ENCODE data around the gene RANBP17. TPM values are rescaled to one million over a fixed set of nuclear protein-coding genes. Genes with fewer than 3 reads are reported as not detected.
A peak's percentile ranks its signal among the peaks of the same experiment; 100 is the strongest.

Gene RANBP17
- total RNA-seq, 1 donor from 2014 or later = 12.3 TPM

DNA sequence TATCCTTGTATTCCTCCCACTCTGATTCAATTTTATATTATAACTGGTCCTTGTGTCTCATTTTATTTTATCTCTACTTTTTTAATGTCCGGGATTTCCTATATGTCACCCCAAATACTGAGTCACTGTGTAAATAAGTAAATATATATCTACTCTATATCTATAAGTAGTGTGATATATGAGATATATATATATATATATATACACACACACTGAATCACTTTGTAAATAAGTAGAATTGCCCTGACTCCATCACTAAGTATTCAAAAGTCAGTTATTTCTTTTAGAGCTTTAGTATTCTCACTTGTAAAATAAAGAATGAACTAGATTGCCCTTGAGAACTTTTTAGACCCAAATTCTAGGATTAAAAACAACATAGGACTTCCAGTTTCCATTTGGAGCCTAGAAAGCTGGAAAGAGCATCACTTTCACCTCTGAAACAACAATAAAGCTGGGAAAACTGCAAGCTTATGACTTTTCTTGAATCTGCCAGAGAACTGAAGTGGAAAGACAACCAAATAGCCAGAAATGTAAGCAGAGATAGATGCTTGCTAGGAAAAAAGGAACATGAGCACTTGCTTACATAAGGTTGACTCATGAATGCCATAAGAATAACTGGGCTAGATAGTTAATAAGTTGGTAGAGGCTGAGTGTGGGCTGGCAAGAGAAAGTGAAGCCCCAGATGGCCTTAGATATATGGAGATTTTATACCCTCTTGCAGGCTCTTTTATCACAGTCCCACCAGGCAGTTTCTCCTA is 276.1 kb downstream of the RANBP17 start:
- TF ChIP-seq, protein P1, sequence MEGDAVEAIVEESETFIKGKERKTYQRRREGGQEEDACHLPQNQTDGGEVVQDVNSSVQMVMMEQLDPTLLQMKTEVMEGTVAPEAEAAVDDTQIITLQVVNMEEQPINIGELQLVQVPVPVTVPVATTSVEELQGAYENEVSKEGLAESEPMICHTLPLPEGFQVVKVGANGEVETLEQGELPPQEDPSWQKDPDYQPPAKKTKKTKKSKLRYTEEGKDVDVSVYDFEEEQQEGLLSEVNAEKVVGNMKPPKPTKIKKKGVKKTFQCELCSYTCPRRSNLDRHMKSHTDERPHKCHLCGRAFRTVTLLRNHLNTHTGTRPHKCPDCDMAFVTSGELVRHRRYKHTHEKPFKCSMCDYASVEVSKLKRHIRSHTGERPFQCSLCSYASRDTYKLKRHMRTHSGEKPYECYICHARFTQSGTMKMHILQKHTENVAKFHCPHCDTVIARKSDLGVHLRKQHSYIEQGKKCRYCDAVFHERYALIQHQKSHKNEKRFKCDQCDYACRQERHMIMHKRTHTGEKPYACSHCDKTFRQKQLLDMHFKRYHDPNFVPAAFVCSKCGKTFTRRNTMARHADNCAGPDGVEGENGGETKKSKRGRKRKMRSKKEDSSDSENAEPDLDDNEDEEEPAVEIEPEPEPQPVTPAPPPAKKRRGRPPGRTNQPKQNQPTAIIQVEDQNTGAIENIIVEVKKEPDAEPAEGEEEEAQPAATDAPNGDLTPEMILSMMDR (IDR thresholded peaks at IDR 0.05) = no peak
- H3K27ac ChIP-seq = no peak overlapping the region
- H3K36me3 ChIP-seq = no peaks in the 10 kb centered on the region
- intact Hi-C loops (cut with DNase I) = no loop called here
- DNase-seq (no peak), ATAC-seq (no peak)
- no peak overlapping the region for H3K4me3 ChIP-seq
- H3K4me1 ChIP-seq = no peaks in the 10 kb centered on the region
- no peaks in the 10 kb centered on the region for H3K27me3 ChIP-seq (ENCODE audit: low read depth)
- no peaks in the 10 kb centered on the region for H3K9me3 ChIP-seq

DNA sequence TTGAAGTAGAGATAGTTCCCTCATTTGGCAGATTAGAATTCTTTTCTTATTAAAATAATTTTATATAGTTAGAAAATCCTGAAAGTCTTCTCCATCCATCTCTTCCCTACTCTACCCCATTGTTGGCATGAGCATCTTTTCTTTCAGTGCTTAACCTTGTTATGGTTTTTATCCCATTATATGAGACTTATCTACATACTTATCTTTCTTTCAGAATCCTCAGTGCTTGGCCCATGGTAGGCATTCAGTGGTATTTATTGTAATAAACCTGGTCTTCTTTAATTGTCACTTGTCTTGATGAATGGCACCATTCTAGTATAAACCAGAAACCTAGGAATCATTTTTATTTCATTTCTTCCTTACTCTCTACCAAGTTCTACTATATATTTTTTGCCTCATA is 277.4 kb downstream of the RANBP17 start:
- no peaks in the 10 kb centered on the region for H3K9me3 ChIP-seq
- ATAC-seq = no peak
- H3K36me3 ChIP-seq = no peaks in the 10 kb centered on the region
- TF ChIP-seq, protein P1 (IDR thresholded peaks at IDR 0.05) = no peak
- H3K27ac ChIP-seq = no peak overlapping the region
- no peaks in the 10 kb centered on the region for H3K27me3 ChIP-seq (ENCODE audit: low read depth)
- H3K4me1 ChIP-seq = no peaks in the 10 kb centered on the region
- intact Hi-C loops (cut with DNase I) = no loop called here
- H3K4me3 ChIP-seq = no peak overlapping the region
- no peak for DNase-seq

- H3K27me3 ChIP-seq (ENCODE audit: low read depth) = no peaks in the 10 kb centered on the region
- intact Hi-C loops (cut with DNase I) = no loop called here
Observed at GRCh38 chr5:171142617-171143016, 280.8 kb downstream of the RANBP17 start.

DNA sequence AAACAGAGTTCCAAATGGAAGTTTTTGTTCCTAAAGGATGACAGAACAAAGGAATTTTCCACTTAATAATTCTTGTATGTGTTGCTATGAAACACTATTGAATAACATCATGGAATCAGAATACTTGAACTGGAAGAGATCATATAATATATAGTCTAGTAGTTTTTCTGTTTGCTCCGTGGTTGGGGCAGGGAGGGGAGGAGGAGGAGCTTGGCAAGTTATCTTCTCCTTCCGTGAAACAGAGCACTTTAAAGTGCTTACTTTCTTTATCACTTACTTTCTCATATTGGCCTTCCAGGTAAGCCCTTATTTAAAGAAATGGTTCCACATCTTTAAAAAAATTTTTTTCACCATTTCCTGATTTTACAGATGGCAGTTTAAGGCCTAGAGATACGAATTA is 281.4 kb downstream of the RANBP17 start:
- no peak overlapping the region for H3K27ac ChIP-seq
- ATAC-seq (peak in 1 of 2 donors; percentile 71), DNase-seq (no peak)
- intact Hi-C loops (cut with DNase I) = no loop called here
- no peaks in the 10 kb centered on the region for H3K4me1 ChIP-seq
- H3K36me3 ChIP-seq = no peaks in the 10 kb centered on the region
- TF ChIP-seq, protein P1 (IDR thresholded peaks at IDR 0.05) = no peak
- H3K4me3 ChIP-seq = no peak overlapping the region
- no peaks in the 10 kb centered on the region for H3K9me3 ChIP-seq
- no peaks in the 10 kb centered on the region for H3K27me3 ChIP-seq (ENCODE audit: low read depth)

More at GRCh38 chr5:171142617-171143016, 280.8 kb downstream of the RANBP17 start:
- ATAC-seq (no peak), DNase-seq (no peak)
- Histone ChIP-seq H3K36me3 (no peaks in the 10 kb centered on the region), H3K27ac (no peak overlapping the region), H3K4me1 (no peaks in the 10 kb centered on the region), H3K9me3 (no peaks in the 10 kb centered on the region), H3K4me3 (no peak overlapping the region)
- TF ChIP-seq, protein P1 (IDR thresholded peaks at IDR 0.05) = no peak

GRCh38 chr5:171143926-171144325 is 282.1 kb downstream of the RANBP17 start:
- TF ChIP-seq, protein P1 (IDR thresholded peaks at IDR 0.05) = no peak
- Histone ChIP-seq H3K36me3 (no peaks in the 10 kb centered on the region), H3K27me3 (ENCODE audit: low read depth) (no peaks in the 10 kb centered on the region), H3K4me1 (no peaks in the 10 kb centered on the region), H3K4me3 (no peak overlapping the region), H3K27ac (no peak overlapping the region), H3K9me3 (no peaks in the 10 kb centered on the region)
- no peak for ATAC-seq
- intact Hi-C loops (cut with DNase I) = no loop called here
- no peak for DNase-seq

All from lower lobe of right lung (tissue), 2 donors.